Karpas-422 (cell line): ENCODE measurements around the gene MCHR2. TPM values are rescaled to one million over a fixed set of nuclear protein-coding genes. Genes with fewer than 3 reads are reported as not detected.

ENCODE experiments used
- DNase-seq: peaks from one replicate; pipeline ENCODE4 v3.0.0-alpha.2; 2015
- H2AFZ ChIP-seq: fragments of 200-600 bp; sonication (generic); 2 replicates; pipeline ENCODE4 v1.6.1; 2014; ENCODE audit warnings: antibody characterized with exemption, low read length, mixed read lengths
- H3K27ac ChIP-seq: fragments of 200-600 bp; sonication (generic); 2 replicates; pipeline ENCODE4 v1.5.1; 2014; ENCODE audit warnings: mild to moderate bottlenecking, low read length, moderate library complexity
- H3K27me3 ChIP-seq: fragments of 200-600 bp; sonication (generic); 2 replicates; pipeline ENCODE4 v1.6.1; 2014; ENCODE audit warnings: low read length, mixed read lengths
- H3K36me3 ChIP-seq: fragments of 200-600 bp; sonication (generic); 2 replicates; pipeline ENCODE4 v1.6.1; 2014; ENCODE audit warnings: low read length, mixed read lengths; ENCODE audit not compliant: insufficient read depth
- H3K4me1 ChIP-seq: fragments of 200-600 bp; sonication (generic); 2 replicates; pipeline ENCODE4 v1.6.1; 2014; ENCODE audit warnings: mild to moderate bottlenecking, low read length, mixed read lengths
- H3K4me2 ChIP-seq: fragments of 200-600 bp; sonication (generic); 2 replicates; pipeline ENCODE4 v1.6.1; 2014; ENCODE audit warnings: low read length, low read depth, mild to moderate bottlenecking; ENCODE audit not compliant: poor library complexity, severe bottlenecking
- H3K4me3 ChIP-seq: fragments of 200-600 bp; sonication (generic); 2 replicates; pipeline ENCODE4 v1.5.1; 2014; ENCODE audit warnings: mild to moderate bottlenecking, antibody characterized with exemption, low read length, mixed read lengths
- H3K79me2 ChIP-seq: fragments of 200-600 bp; sonication (generic); 2 replicates; pipeline ENCODE4 v1.6.1; 2014; ENCODE audit warnings: mild to moderate bottlenecking, low read length, mixed read lengths
- H3K9ac ChIP-seq: fragments of 200-600 bp; sonication (generic); 2 replicates; pipeline ENCODE4 v1.6.0; 2014; ENCODE audit warnings: low read length
- H3K9me2 ChIP-seq: fragments of 200-600 bp; sonication (generic), shearing (Covaris generic); replicated peaks from 2 replicates; pipeline ENCODE4 v1.6.0; 2014; ENCODE audit warnings: mild to moderate bottlenecking, low read length, moderate library complexity; ENCODE audit not compliant: insufficient read depth
- H3K9me3 ChIP-seq: fragments of 300-700, 200-600 bp; sonication (generic); 2 replicates; pipeline ENCODE4 v1.6.1; 2014; ENCODE audit warnings: low read length, mixed read lengths
- H4K20me1 ChIP-seq: fragments of 200-600 bp; sonication (generic); 2 replicates; pipeline ENCODE4 v1.6.1; 2014; ENCODE audit warnings: mild to moderate bottlenecking, antibody characterized with exemption, low read length, low read depth; ENCODE audit not compliant: insufficient read depth
- total RNA-seq: library from RNA; depleted of rRNA; stranded (reverse); fragments of >200 nt; shearing (Covaris generic); gene quantifications from 2 replicates; pipeline ENCODE4 v1.2.3, GENCODE V29; 2014; ENCODE audit warnings: low replicate concordance

MCHR2 gene
- total RNA-seq, 1 experiment from 2014 or later = not detected

DNA sequence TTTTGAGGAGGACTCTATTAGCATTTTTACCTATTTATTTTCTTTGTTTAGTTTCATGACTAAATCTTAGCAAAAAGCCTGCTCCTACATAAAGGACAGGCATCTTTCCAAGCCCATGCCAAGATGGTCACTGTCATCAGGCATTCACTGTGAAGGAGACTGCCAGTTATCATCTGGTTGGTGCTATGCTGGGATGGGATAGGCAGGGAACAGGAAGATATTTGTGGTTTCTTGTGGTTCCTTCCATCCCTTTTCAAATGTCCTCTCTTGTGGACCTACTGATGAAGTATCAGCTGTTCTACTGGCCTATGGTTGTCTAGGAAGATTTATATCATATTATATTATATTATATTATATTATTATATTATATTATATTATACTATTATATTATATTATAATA is 107.0 kb downstream of the MCHR2 start:
- Histone ChIP-seq H3K9me3 (no peaks in the 10 kb centered on the region), H3K9ac (no peak overlapping the region), H3K79me2 (no peaks in the 10 kb centered on the region), H3K4me3 (no peak overlapping the region), H3K4me1 (no peaks in the 10 kb centered on the region), H3K27ac (no peak overlapping the region), H3K4me2 (no peak overlapping the region), H4K20me1 (no peaks in the 10 kb centered on the region), H3K9me2 (no peaks in the 10 kb centered on the region), H2AFZ (no peak overlapping the region), H3K36me3 (no peaks in the 10 kb centered on the region), H3K27me3 (no peaks in the 10 kb centered on the region)
- no peak for DNase-seq

- no peak overlapping the region for H3K4me2 ChIP-seq
- H3K27me3 ChIP-seq = no peaks in the 10 kb centered on the region
- no peaks in the 10 kb centered on the region for H3K36me3 ChIP-seq
- no peaks in the 10 kb centered on the region for H3K9me2 ChIP-seq
- DNase-seq = no peak
- no peak overlapping the region for H2AFZ ChIP-seq
- H3K9ac ChIP-seq = no peak overlapping the region
- no peaks in the 10 kb centered on the region for H3K4me1 ChIP-seq
- H3K9me3 ChIP-seq = no peaks in the 10 kb centered on the region
- H3K4me3 ChIP-seq = no peak overlapping the region
- no peaks in the 10 kb centered on the region for H3K79me2 ChIP-seq
- H4K20me1 ChIP-seq = no peaks in the 10 kb centered on the region
- H3K27ac ChIP-seq = no peak overlapping the region
These were observed 109.0 kb downstream of the MCHR2 start for GRCh38 chr6:99885051-99885450.

DNA sequence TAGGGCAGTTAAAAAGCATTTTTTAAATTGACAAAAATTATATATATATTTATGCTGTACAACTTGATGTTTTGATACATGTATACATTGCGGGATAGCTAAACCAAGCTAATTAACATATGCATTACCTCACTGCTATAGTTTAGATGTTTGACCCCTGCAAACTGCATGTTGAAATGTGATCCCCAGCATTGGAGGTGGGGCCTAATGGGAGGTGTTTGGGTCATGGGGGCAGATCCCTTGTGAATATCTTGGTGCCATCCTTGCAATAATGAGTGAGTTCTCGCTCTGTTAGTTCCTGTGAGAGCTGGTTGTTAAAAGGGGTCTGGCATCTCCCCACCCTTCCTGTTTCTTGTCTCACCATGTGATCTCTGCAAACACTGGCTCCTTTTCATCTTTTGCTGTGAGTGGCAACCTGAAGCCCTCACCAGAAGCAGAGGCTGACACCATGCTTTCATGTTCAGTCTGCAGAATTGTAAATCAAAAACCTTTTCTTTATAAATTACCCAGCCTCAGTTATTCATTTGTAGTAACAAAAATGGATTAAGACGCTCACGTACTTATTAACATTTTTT is 111.8 kb downstream of the MCHR2 start:
- Histone ChIP-seq H4K20me1 (no peaks in the 10 kb centered on the region), H3K27me3 (no peaks in the 10 kb centered on the region), H3K4me2 (no peak overlapping the region), H3K4me1 (no peaks in the 10 kb centered on the region), H3K27ac (no peak overlapping the region), H3K9me3 (no peaks in the 10 kb centered on the region), H3K9me2 (no peaks in the 10 kb centered on the region), H3K4me3 (no peak overlapping the region), H3K79me2 (no peaks in the 10 kb centered on the region), H2AFZ (no peak overlapping the region), H3K36me3 (no peaks in the 10 kb centered on the region), H3K9ac (no peak overlapping the region)
- DNase-seq = no peak

GRCh38 chr6:99879431-99879830 is 114.6 kb downstream of the MCHR2 start:
- Histone ChIP-seq H3K4me3 (no peak overlapping the region), H2AFZ (no peak overlapping the region), H3K9ac (no peak overlapping the region), H4K20me1 (no peaks in the 10 kb centered on the region), H3K4me1 (no peaks in the 10 kb centered on the region), H3K9me3 (no peaks in the 10 kb centered on the region), H3K27ac (no peak overlapping the region), H3K4me2 (no peak overlapping the region), H3K36me3 (no peaks in the 10 kb centered on the region), H3K9me2 (no peaks in the 10 kb centered on the region), H3K79me2 (no peaks in the 10 kb centered on the region), H3K27me3 (no peaks in the 10 kb centered on the region)
- DNase-seq = no peak

DNA sequence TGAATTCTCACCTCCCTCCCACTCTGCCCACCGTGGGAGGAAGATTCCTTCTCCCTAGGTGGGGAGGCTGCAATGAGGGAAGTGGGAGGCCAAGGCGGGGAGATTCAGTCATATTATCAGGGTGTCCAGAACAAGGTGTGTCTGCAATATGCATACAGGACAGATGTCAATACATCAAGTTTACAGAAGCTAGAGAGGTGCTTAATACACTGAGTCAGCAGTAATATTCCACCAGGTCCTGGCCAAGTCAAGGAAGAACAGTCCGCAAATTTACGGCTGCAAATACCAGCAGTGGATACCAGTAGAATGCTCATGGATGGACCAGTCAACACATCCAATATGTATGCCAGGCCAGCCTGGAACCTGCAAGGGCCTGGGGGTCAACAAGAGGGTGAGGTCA is 119.0 kb downstream of the MCHR2 start:
- Histone ChIP-seq H3K4me1 (no peaks in the 10 kb centered on the region), H3K27ac (no peak overlapping the region), H3K27me3 (no peaks in the 10 kb centered on the region), H3K36me3 (no peaks in the 10 kb centered on the region), H3K4me3 (no peak overlapping the region), H3K79me2 (no peaks in the 10 kb centered on the region), H2AFZ (no peak overlapping the region), H4K20me1 (no peaks in the 10 kb centered on the region), H3K4me2 (no peak overlapping the region), H3K9ac (no peak overlapping the region), H3K9me2 (no peaks in the 10 kb centered on the region), H3K9me3 (no peaks in the 10 kb centered on the region)
- no peak for DNase-seq

DNA sequence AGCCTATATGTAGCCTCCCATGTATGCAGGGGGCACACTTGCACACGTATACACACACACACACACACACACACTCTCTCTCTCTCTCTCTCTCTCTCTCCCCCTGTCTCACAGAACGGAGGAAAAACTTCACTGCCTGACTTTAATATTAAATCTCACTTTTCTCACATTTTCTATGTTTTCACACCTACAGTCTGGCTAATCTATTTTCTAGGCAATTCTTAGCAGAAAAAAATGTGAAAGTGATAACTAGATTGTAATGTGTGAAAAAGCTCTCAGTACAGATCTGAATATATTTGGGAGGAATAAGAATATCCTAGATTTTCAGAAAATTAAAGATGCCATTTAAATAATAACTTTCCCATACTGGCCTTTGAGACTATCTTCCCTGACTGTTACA is 120.9 kb downstream of the MCHR2 start:
- Histone ChIP-seq H3K27me3 (no peaks in the 10 kb centered on the region), H3K9me3 (no peaks in the 10 kb centered on the region), H3K9me2 (no peaks in the 10 kb centered on the region), H3K9ac (no peak overlapping the region), H4K20me1 (no peaks in the 10 kb centered on the region), H3K4me3 (no peak overlapping the region), H3K27ac (no peak overlapping the region), H3K79me2 (no peaks in the 10 kb centered on the region), H3K36me3 (no peaks in the 10 kb centered on the region), H3K4me2 (no peak overlapping the region), H2AFZ (no peak overlapping the region), H3K4me1 (no peaks in the 10 kb centered on the region)
- DNase-seq = no peak

- no peak overlapping the region for H3K4me3 ChIP-seq
- H3K9me2 ChIP-seq = no peaks in the 10 kb centered on the region
- no peak overlapping the region for H2AFZ ChIP-seq
- no peaks in the 10 kb centered on the region for H3K36me3 ChIP-seq
- no peaks in the 10 kb centered on the region for H3K9me3 ChIP-seq
- DNase-seq = no peak
- no peak overlapping the region for H3K27ac ChIP-seq
- no peaks in the 10 kb centered on the region for H3K4me1 ChIP-seq
- H4K20me1 ChIP-seq = no peaks in the 10 kb centered on the region
- H3K9ac ChIP-seq = no peak overlapping the region
- H3K27me3 ChIP-seq = no peaks in the 10 kb centered on the region
- no peaks in the 10 kb centered on the region for H3K79me2 ChIP-seq
- no peak overlapping the region for H3K4me2 ChIP-seq
These were observed 122.4 kb downstream of the MCHR2 start for GRCh38 chr6:99871641-99872040.
